Mucosa of stomach (tissue), 1 donor: Measurements from ENCODE around the gene TSPO2.

Source experiments
- H3K27me3 ChIP-seq: one replicate; pipeline ENCODE4 v1.7.0; 2013; ENCODE audit warnings: mild to moderate bottlenecking, low read length; ENCODE audit not compliant: control insufficient read depth, insufficient read depth
- H3K36me3 ChIP-seq: one replicate; pipeline ENCODE4 v1.7.0; 2013; ENCODE audit warnings: low read length; ENCODE audit not compliant: control insufficient read depth, insufficient read depth
- H3K4me1 ChIP-seq: one replicate; pipeline ENCODE4 v1.7.0; 2013; ENCODE audit warnings: mild to moderate bottlenecking, low read length; ENCODE audit not compliant: control insufficient read depth, insufficient read depth
- H3K4me3 ChIP-seq: one replicate; pipeline ENCODE4 v1.7.0; 2013; ENCODE audit warnings: low read length
- H3K9ac ChIP-seq: one replicate; pipeline ENCODE4 v1.7.0; 2013; ENCODE audit warnings: mild to moderate bottlenecking, low read length, moderate library complexity
- H3K9me3 ChIP-seq: one replicate; pipeline ENCODE4 v1.7.0; 2013; ENCODE audit warnings: mild to moderate bottlenecking, low read length, moderate library complexity; ENCODE audit not compliant: control insufficient read depth
- donor health status: Pancreatic carcinoma.

TSPO2 gene

DNA sequence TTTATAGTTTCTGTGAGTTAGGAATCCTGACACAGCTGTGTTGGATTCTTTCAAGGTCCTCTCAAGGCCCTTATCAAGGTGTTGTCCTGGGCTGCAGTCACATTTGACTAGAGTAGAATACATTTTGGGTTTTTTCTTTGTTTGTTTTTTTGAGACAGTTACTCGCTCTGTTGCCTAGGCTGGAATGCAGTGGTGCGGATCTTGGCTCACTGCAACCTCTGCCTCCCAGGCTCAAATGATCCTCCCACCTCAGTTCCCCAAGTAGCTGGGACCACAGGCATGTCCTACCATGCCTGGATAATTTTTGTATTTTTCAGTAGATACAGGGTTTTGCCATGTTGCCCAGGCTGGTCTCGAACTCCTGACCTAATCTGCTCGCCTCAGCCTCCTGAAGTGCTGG is 46.2 kb downstream of the TSPO2 start:
- no peaks in the 10 kb centered on the region for H3K27me3 ChIP-seq
- no peaks in the 10 kb centered on the region for H3K9me3 ChIP-seq
- H3K36me3 ChIP-seq, result peaks cover 4% of the 10 kb centered on the region
- H3K4me1 ChIP-seq, result no peaks in the 10 kb centered on the region
- no peak overlapping the region for H3K9ac ChIP-seq
- no peak overlapping the region for H3K4me3 ChIP-seq

GRCh38 chr6:41090841-41091761 is 48.8 kb downstream of the TSPO2 start:
- Histone ChIP-seq H3K36me3 (peaks cover 9% of the 10 kb centered on the region), H3K27me3 (no peaks in the 10 kb centered on the region), H3K9me3 (no peaks in the 10 kb centered on the region), H3K4me1 (no peaks in the 10 kb centered on the region), H3K4me3 (no peak overlapping the region), H3K9ac (no peak overlapping the region)

DNA sequence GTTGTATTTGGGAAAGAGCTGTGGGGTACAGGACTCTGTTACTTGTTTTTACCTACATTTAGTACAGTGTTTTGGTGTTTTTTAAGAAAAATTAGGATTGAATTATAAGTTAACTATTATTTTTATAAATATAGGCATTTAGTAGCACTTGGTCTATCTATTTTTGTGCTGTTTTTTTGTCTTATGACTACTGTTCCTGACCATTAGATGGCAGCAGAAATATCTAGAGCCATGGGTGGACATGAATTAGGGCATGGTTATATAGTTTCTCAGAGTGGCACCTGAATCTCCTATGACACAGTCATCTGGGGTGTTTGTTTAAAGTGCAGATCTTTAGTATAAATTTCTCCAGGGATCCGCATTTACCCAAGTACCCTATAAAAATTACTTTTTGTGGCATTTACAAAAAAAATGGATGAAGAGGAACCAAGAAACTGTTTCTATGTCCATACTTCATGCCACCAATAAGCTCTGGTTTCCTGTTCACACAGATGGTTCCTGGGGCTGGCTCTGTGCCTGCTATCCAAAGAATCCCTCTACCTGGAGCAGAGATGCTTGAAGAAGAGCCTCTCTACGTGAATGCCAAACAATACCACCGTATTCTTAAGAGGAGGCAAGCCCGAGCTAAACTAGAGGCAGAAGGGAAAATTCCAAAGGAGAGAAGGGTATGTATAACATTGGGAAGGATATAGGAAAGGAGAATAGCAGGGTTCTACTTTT is 50.3 kb downstream of the TSPO2 start:
- H3K4me1 ChIP-seq, result no peaks in the 10 kb centered on the region
- H3K4me3 ChIP-seq, result no peak overlapping the region
- H3K27me3 ChIP-seq, result no peaks in the 10 kb centered on the region
- H3K36me3 ChIP-seq, result peaks cover 9% of the 10 kb centered on the region
- H3K9me3 ChIP-seq, result no peaks in the 10 kb centered on the region
- no peak overlapping the region for H3K9ac ChIP-seq

- H3K36me3 ChIP-seq, result peaks cover 9% of the 10 kb centered on the region
- no peaks in the 10 kb centered on the region for H3K9me3 ChIP-seq
- H3K4me1 ChIP-seq, result no peaks in the 10 kb centered on the region
- no peaks in the 10 kb centered on the region for H3K27me3 ChIP-seq
- no peak overlapping the region for H3K4me3 ChIP-seq
- no peak overlapping the region for H3K9ac ChIP-seq
Observed at GRCh38 chr6:41093729-41094128, 51.5 kb downstream of the TSPO2 start.
